ACHN (cell line): ENCODE data around the gene MYEF2.

Experiments used
- DNase-seq: peaks from one replicate; pipeline ENCODE4 v3.0.0-alpha.2; 2015
- in situ Hi-C: cut with HindIII; loops from 2 replicates; pipeline ENCODE4 v1.10.0; 2017; ENCODE audit warnings: low sequenced_read_pairs, low pct_ligation_motif_present, low pct_unique_long_range_greater_than_20kb

MYEF2 gene

GRCh38 chr15:48168616-48169015 is 9.5 kb downstream of the MYEF2 start:
- no peak for DNase-seq
- in situ Hi-C loops, result no loop called here

- DNase-seq, result no peak
- in situ Hi-C loops, result no loop called here
Observed at GRCh38 chr15:48153526-48153925, 24.6 kb downstream of the MYEF2 start.

- DNase-seq, result peak; percentile 58
- in situ Hi-C loops, result no loop called here
Observed at GRCh38 chr15:48149858-48150257, 28.2 kb downstream of the MYEF2 start.

GRCh38 chr15:48147358-48147757 is 30.7 kb downstream of the MYEF2 start:
- in situ Hi-C loops, result no loop called here
- DNase-seq, result no peak

- in situ Hi-C loops, result no loop called here
- no peak for DNase-seq
Observed at GRCh38 chr15:48145923-48146322, 32.2 kb downstream of the MYEF2 start.

- no peak for DNase-seq
- in situ Hi-C loops, result no loop called here
Observed at GRCh38 chr15:48144889-48145288, 33.2 kb downstream of the MYEF2 start.

- no peak for DNase-seq
- in situ Hi-C loops, result no loop called here
Observed at GRCh38 chr15:48143856-48144255, 34.2 kb downstream of the MYEF2 start.

GRCh38 chr15:48132874-48133273 is 45.2 kb downstream of the MYEF2 start:
- DNase-seq, result no peak
- in situ Hi-C loops, result no loop called here

GRCh38 chr15:48131324-48131723 is 46.8 kb downstream of the MYEF2 start:
- in situ Hi-C loops, result no loop called here
- DNase-seq, result no peak

- DNase-seq, result no peak
- in situ Hi-C loops, result no loop called here
Observed at GRCh38 chr15:48126667-48127355, 51.3 kb downstream of the MYEF2 start.

GRCh38 chr15:48121849-48122248 is 56.2 kb downstream of the MYEF2 start:
- in situ Hi-C loops, result loop anchor here (25.0 kb wide), 1 partner anchor 115 kb away; no protein-coding TSS in a partner anchor
- no peak for DNase-seq

GRCh38 chr15:48120745-48121144 is 57.4 kb downstream of the MYEF2 start, which contains the start of gene SLC24A5:
Gene SLC24A5, plus strand, starts transcription at chr15:48120990. Its CDS starts 55 bp downstream, at chr15:48121045.
- in situ Hi-C loops, result loop anchor here (25.0 kb wide), 1 partner anchor 117 kb away; no protein-coding TSS in a partner anchor

GRCh38 chr15:48119277-48119676 is 58.8 kb downstream of the MYEF2 start:
- DNase-seq, result no peak
- in situ Hi-C loops, result loop anchor here (25.0 kb wide), 1 partner anchor 118 kb away; no protein-coding TSS in a partner anchor

More at GRCh38 chr15:48120745-48121144, 57.4 kb downstream of the MYEF2 start, which contains the start of gene SLC24A5:
- no peak for DNase-seq

- DNase-seq, result peak; percentile 28
- in situ Hi-C loops, result loop anchor here (25.0 kb wide), 1 partner anchor 125 kb away; no protein-coding TSS in a partner anchor
Observed at GRCh38 chr15:48112242-48112641, 65.9 kb downstream of the MYEF2 start.

- DNase-seq, result no peak
- in situ Hi-C loops, result loop anchor here (25.0 kb wide), 1 partner anchor 127 kb away; no protein-coding TSS in a partner anchor
Observed at GRCh38 chr15:48109856-48110531, 68.1 kb downstream of the MYEF2 start.

GRCh38 chr15:48109212-48109611 is 68.9 kb downstream of the MYEF2 start:
- no peak for DNase-seq
- in situ Hi-C loops, result loop anchor here (25.0 kb wide), 1 partner anchor 128 kb away; no protein-coding TSS in a partner anchor

- in situ Hi-C loops, result loop anchor here (25.0 kb wide), 1 partner anchor 131 kb away; no protein-coding TSS in a partner anchor
Observed at GRCh38 chr15:48105936-48106335, 72.2 kb downstream of the MYEF2 start.

GRCh38 chr15:48103647-48104046 is 74.4 kb downstream of the MYEF2 start:
- DNase-seq, result no peak
- in situ Hi-C loops, result loop anchor here (25.0 kb wide), 1 partner anchor 134 kb away; no protein-coding TSS in a partner anchor

More at GRCh38 chr15:48105936-48106335, 72.2 kb downstream of the MYEF2 start:
- DNase-seq, result no peak

- no peak for DNase-seq
- in situ Hi-C loops, result loop anchor here (25.0 kb wide), 1 partner anchor 135 kb away; no protein-coding TSS in a partner anchor
Observed at GRCh38 chr15:48102167-48102566, 75.9 kb downstream of the MYEF2 start.
